ENCODE results near the gene QRICH1. TPM values are rescaled to one million over a fixed set of nuclear protein-coding genes. Genes with fewer than 3 reads are reported as not detected.

Gene QRICH1
- total and polyA plus RNA-seq, 10 of the 15 experiments (the other 5 are each of a cell fraction or from before 2014, with no cell fraction given), result 22.2 to 116 (median 81.4) TPM

DNA sequence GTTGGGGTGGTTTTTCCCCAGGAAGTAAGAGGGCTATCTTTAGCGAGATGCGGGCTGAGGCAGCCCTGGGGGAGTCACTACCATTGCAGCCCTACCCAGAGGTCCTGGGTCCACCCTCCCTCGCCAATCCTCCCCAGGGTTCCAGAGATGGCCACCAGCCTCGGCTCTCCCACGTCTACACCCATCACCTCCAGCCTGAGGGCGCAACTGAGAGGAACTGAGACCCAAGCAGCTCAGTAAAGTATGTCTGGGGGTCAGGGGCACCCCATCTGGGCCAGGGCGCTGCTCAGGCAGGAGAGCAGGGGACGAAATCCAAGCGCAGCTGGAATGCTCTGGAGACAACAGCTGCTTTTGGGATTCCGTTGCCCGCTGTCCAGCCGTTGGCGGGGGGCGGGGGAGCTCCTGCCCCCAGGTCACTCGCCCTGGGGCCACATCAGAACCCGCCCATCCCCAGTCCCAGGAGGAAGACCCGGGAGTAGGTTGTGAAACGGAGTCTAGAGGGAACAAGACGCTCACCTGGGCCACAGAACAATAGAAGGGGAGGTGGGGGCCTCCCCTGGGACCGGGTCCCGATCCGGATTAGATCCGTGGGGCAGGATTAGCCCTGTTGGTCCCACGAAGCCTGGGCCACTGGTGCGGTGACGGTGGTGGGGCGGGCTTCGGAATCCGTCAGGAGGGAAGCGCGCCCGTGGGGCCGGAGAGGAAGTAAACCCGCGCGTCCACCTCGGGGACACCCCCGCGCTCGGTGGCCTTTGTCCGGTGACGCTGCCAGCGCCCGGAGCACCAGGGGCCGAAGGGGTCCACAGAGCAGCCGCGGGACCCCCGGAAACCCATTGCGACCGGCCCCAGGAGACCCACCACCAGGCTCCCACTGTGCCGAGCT is 73.3 kb downstream of the QRICH1 start (continued):
- TF ChIP-seq, protein P1, sequence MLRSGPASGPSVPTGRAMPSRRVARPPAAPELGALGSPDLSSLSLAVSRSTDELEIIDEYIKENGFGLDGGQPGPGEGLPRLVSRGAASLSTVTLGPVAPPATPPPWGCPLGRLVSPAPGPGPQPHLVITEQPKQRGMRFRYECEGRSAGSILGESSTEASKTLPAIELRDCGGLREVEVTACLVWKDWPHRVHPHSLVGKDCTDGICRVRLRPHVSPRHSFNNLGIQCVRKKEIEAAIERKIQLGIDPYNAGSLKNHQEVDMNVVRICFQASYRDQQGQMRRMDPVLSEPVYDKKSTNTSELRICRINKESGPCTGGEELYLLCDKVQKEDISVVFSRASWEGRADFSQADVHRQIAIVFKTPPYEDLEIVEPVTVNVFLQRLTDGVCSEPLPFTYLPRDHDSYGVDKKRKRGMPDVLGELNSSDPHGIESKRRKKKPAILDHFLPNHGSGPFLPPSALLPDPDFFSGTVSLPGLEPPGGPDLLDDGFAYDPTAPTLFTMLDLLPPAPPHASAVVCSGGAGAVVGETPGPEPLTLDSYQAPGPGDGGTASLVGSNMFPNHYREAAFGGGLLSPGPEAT (IDR thresholded peaks at IDR 0.05; ENCODE audit: low read depth), result 0 out of 2 replicates have a peak, but pooled peaks have one; percentile 17
- TF ChIP-seq BMI1 (IDR thresholded peaks at IDR 0.05; ENCODE audit: borderline replicate concordance) (no peak), ATF7 (IDR thresholded peaks at IDR 0.05; ENCODE audit: low read depth) (no peak), SPI1 (IDR thresholded peaks at IDR 0.05; ENCODE audit: borderline replicate concordance, insufficient read depth, low read depth, low read length) (peak; percentile 71; the same call in 1 of the 2 replicates), SUPT20H (IDR thresholded peaks at IDR 0.05; ENCODE audit: borderline replicate concordance, control insufficient read depth, low read depth, low read length) (no peak), NRF1 (conservative IDR thresholded peaks at IDR 0.05; ENCODE audit: low read depth, low read length) (no peak), POU2F2 (IDR thresholded peaks at IDR 0.05; ENCODE audit: borderline replicate concordance, low read depth, low read length) (peak; percentile 40; the same call in 1 of the 3 replicates), RFX5 (IDR thresholded peaks at IDR 0.05; ENCODE audit: low read depth, low read length) (no peak), HCFC1 (IDR thresholded peaks at IDR 0.05; ENCODE audit: low read length) (no peak), CBFB (IDR thresholded peaks at IDR 0.05; ENCODE audit: low read depth) (no peak), IKZF1 (conservative IDR thresholded peaks at IDR 0.05) (peak; percentile 45; the same call in 1 of the 2 replicates), MTA3 (IDR thresholded peaks at IDR 0.05; ENCODE audit: borderline replicate concordance, low read length) (no peak)
- TF ChIP-seq, protein P2, sequence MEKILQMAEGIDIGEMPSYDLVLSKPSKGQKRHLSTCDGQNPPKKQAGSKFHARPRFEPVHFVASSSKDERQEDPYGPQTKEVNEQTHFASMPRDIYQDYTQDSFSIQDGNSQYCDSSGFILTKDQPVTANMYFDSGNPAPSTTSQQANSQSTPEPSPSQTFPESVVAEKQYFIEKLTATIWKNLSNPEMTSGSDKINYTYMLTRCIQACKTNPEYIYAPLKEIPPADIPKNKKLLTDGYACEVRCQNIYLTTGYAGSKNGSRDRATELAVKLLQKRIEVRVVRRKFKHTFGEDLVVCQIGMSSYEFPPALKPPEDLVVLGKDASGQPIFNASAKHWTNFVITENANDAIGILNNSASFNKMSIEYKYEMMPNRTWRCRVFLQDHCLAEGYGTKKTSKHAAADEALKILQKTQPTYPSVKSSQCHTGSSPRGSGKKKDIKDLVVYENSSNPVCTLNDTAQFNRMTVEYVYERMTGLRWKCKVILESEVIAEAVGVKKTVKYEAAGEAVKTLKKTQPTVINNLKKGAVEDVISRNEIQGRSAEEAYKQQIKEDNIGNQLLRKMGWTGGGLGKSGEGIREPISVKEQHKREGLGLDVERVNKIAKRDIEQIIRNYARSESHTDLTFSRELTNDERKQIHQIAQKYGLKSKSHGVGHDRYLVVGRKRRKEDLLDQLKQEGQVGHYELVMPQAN (conservative IDR thresholded peaks at IDR 0.05), result 0 out of 2 replicates have a peak, but pooled peaks have one; percentile 14
- TF ChIP-seq, protein P3, sequence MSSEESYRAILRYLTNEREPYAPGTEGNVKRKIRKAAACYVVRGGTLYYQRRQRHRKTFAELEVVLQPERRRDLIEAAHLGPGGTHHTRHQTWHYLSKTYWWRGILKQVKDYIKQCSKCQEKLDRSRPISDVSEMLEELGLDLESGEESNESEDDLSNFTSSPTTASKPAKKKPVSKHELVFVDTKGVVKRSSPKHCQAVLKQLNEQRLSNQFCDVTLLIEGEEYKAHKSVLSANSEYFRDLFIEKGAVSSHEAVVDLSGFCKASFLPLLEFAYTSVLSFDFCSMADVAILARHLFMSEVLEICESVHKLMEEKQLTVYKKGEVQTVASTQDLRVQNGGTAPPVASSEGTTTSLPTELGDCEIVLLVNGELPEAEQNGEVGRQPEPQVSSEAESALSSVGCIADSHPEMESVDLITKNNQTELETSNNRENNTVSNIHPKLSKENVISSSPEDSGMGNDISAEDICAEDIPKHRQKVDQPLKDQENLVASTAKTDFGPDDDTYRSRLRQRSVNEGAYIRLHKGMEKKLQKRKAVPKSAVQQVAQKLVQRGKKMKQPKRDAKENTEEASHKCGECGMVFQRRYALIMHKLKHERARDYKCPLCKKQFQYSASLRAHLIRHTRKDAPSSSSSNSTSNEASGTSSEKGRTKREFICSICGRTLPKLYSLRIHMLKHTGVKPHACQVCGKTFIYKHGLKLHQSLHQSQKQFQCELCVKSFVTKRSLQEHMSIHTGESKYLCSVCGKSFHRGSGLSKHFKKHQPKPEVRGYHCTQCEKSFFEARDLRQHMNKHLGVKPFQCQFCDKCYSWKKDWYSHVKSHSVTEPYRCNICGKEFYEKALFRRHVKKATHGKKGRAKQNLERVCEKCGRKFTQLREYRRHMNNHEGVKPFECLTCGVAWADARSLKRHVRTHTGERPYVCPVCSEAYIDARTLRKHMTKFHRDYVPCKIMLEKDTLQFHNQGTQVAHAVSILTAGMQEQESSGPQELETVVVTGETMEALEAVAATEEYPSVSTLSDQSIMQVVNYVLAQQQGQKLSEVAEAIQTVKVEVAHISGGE (CRISPR knock-in tag; IDR thresholded peaks at IDR 0.05), result no peak
- TF ChIP-seq, protein P4, sequence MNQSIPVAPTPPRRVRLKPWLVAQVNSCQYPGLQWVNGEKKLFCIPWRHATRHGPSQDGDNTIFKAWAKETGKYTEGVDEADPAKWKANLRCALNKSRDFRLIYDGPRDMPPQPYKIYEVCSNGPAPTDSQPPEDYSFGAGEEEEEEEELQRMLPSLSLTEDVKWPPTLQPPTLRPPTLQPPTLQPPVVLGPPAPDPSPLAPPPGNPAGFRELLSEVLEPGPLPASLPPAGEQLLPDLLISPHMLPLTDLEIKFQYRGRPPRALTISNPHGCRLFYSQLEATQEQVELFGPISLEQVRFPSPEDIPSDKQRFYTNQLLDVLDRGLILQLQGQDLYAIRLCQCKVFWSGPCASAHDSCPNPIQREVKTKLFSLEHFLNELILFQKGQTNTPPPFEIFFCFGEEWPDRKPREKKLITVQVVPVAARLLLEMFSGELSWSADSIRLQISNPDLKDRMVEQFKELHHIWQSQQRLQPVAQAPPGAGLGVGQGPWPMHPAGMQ (IDR thresholded peaks at IDR 0.05; ENCODE audit: borderline replicate concordance), result no peak
- TF ChIP-seq, protein P5, sequence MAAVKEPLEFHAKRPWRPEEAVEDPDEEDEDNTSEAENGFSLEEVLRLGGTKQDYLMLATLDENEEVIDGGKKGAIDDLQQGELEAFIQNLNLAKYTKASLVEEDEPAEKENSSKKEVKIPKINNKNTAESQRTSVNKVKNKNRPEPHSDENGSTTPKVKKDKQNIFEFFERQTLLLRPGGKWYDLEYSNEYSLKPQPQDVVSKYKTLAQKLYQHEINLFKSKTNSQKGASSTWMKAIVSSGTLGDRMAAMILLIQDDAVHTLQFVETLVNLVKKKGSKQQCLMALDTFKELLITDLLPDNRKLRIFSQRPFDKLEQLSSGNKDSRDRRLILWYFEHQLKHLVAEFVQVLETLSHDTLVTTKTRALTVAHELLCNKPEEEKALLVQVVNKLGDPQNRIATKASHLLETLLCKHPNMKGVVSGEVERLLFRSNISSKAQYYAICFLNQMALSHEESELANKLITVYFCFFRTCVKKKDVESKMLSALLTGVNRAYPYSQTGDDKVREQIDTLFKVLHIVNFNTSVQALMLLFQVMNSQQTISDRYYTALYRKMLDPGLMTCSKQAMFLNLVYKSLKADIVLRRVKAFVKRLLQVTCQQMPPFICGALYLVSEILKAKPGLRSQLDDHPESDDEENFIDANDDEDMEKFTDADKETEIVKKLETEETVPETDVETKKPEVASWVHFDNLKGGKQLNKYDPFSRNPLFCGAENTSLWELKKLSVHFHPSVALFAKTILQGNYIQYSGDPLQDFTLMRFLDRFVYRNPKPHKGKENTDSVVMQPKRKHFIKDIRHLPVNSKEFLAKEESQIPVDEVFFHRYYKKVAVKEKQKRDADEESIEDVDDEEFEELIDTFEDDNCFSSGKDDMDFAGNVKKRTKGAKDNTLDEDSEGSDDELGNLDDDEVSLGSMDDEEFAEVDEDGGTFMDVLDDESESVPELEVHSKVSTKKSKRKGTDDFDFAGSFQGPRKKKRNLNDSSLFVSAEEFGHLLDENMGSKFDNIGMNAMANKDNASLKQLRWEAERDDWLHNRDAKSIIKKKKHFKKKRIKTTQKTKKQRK (IDR thresholded peaks at IDR 0.05; ENCODE audit: low read depth, low read length), result no peak
